ENCODE measurements around the gene UBE2F. TPM values are rescaled to one million over a fixed set of nuclear protein-coding genes. Genes with fewer than 3 reads are reported as not detected.
A peak's percentile ranks its signal among the peaks of the same experiment; 100 is the strongest.

The UBE2F gene
- total RNA-seq, 1 experiment from 2014 or later, result 103 TPM

- no peak overlapping the region for H3K4me2 ChIP-seq
- intact Hi-C loops (cut with micrococcal nuclease; ENCODE audit: unreplicated experiment), result loop anchor here (5.0 kb wide), 1 partner anchor 53 kb away; no protein-coding TSS in a partner anchor
- no peak for DNase-seq
Observed at GRCh38 chr2:237920673-237921072, 46.1 kb upstream of the UBE2F start.

GRCh38 chr2:237921967-237922492 is 44.8 kb upstream of the UBE2F start:
- peaks cover 6% of the 10 kb centered on the region; the same call in 1 of the 2 replicates for H3F3A ChIP-seq (ENCODE audit: insufficient read depth, low read depth)
- no peaks in the 10 kb centered on the region for H4K20me1 ChIP-seq (ENCODE audit: insufficient read depth)
- no peaks in the 10 kb centered on the region for H3K27me3 ChIP-seq (ENCODE audit: insufficient read depth, low read depth)
- ChIA-PET POLR2A (ENCODE audit: unreplicated experiment) (interaction anchor here (1.2 kb wide), 1 partner anchor 107 kb away, joined by 6 read pairs; no protein-coding TSS in a partner anchor), CTCF (no interaction called here)
- no TSS peak for BruUV-seq (replicated peaks)
- no peak for DNase-seq
- H3K4me3 ChIP-seq, result no peak overlapping the region
- intact Hi-C loops (cut with micrococcal nuclease; ENCODE audit: unreplicated experiment), result loop anchor here (5.0 kb wide), 1 partner anchor 55 kb away; no protein-coding TSS in a partner anchor
- H3K4me1 ChIP-seq (replicated peaks; ENCODE audit: insufficient read depth), result peaks cover 11% of the 10 kb centered on the region; the same call in 1 of the 2 replicates
- H3K36me3 ChIP-seq (ENCODE audit: low read depth), result no peaks in the 10 kb centered on the region
- H3K9me2 ChIP-seq (ENCODE audit: insufficient read depth), result no peaks in the 10 kb centered on the region
- TF ChIP-seq EZH2 (IDR thresholded peaks at IDR 0.05; ENCODE audit: low read depth), result no peak
- no peak overlapping the region for H3K27ac ChIP-seq
- H3K79me2 ChIP-seq (ENCODE audit: low read depth), result no peaks in the 10 kb centered on the region
- H3K9me3 ChIP-seq (ENCODE audit: insufficient read depth, low read depth), result no peaks in the 10 kb centered on the region
- 0 out of 2 replicates have a peak overlapping the region, but pooled peaks have one; percentile 2 for H3K4me2 ChIP-seq
- H2AFZ ChIP-seq, result no peak overlapping the region

More at GRCh38 chr2:237920673-237921072, 46.1 kb upstream of the UBE2F start:
- no TSS peak for BruUV-seq (replicated peaks)
- peaks cover 7% of the 10 kb centered on the region; the same call in 1 of the 2 replicates for H3F3A ChIP-seq (ENCODE audit: insufficient read depth, low read depth)
- no peaks in the 10 kb centered on the region for H3K9me3 ChIP-seq (ENCODE audit: insufficient read depth, low read depth)
- H3K79me2 ChIP-seq (ENCODE audit: low read depth), result no peaks in the 10 kb centered on the region
- H3K27ac ChIP-seq, result no peak overlapping the region
- no peak for TF ChIP-seq CTCF (conservative IDR thresholded peaks at IDR 0.05)
- no peak for TF ChIP-seq EZH2 (IDR thresholded peaks at IDR 0.05; ENCODE audit: low read depth)
- no peaks in the 10 kb centered on the region for H3K9me2 ChIP-seq (ENCODE audit: insufficient read depth)
- no peaks in the 10 kb centered on the region for H4K20me1 ChIP-seq (ENCODE audit: insufficient read depth)
- H2AFZ ChIP-seq, result no peak overlapping the region
- ChIA-PET POLR2A (ENCODE audit: unreplicated experiment) (no interaction called here), CTCF (interaction anchor here (0.6 kb wide), 1 partner anchor 78 kb away, joined by 3 read pairs; no protein-coding TSS in a partner anchor)
- H3K4me1 ChIP-seq (replicated peaks; ENCODE audit: insufficient read depth), result peaks cover 11% of the 10 kb centered on the region; the same call in 1 of the 2 replicates
- no peaks in the 10 kb centered on the region for H3K36me3 ChIP-seq (ENCODE audit: low read depth)
- H3K27me3 ChIP-seq (ENCODE audit: insufficient read depth, low read depth), result no peaks in the 10 kb centered on the region
- no peak overlapping the region for H3K4me3 ChIP-seq

DNA sequence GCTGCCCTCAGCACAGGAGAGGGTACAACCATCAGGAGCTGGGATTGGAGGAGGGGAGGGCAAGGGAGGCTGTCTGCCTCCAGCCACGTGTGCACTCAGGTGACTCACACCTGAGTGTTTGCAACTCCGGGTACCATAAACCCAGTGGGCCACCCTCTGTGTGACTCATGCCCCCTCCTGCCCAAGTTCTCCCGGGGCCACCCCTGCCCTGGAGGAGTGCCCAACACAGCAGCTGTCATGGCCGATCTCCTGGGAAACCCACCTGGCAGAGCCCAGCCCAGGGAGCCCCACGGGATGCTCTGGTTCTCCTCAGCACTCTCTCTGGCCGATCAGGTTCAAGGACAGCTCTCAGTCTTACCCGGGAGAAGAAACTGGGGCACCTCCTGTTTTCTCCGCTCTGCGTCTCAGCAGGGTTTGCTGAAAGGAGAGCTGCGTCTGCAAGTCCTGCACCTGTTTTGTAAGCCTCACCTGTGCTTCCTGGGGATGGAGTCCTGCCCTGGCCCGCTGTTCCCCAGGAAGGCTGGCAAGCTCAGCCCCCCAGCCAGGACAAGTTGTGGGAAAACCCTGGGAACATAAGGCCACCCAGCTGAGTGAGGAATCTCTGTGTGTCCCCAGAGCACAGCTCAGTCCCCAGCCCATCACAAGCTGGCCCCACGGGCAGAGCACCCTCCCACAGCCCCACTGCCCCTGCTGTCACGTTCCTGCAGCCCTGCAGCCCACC is 44.0 kb upstream of the UBE2F start:
- H3F3A ChIP-seq (ENCODE audit: insufficient read depth, low read depth), result peaks cover 4% of the 10 kb centered on the region; the same call in 1 of the 2 replicates
- H3K4me3 ChIP-seq, result no peak overlapping the region
- no peaks in the 10 kb centered on the region for H4K20me1 ChIP-seq (ENCODE audit: insufficient read depth)
- H3K4me1 ChIP-seq (replicated peaks; ENCODE audit: insufficient read depth), result peaks cover 16% of the 10 kb centered on the region
- H3K9me2 ChIP-seq (ENCODE audit: insufficient read depth), result no peaks in the 10 kb centered on the region
- 0 out of 2 replicates have a peak overlapping the region, but pooled peaks have one; percentile 2 for H3K4me2 ChIP-seq
- no peaks in the 10 kb centered on the region for H3K9me3 ChIP-seq (ENCODE audit: insufficient read depth, low read depth)
- intact Hi-C loops (cut with micrococcal nuclease; ENCODE audit: unreplicated experiment), result loop anchor here (5.0 kb wide), 1 partner anchor 56 kb away; no protein-coding TSS in a partner anchor
- H3K79me2 ChIP-seq (ENCODE audit: low read depth), result no peaks in the 10 kb centered on the region
- ChIA-PET CTCF (interaction anchor here (0.6 kb wide), 1 partner anchor 186 kb away, joined by 16 read pairs; no protein-coding TSS in a partner anchor), POLR2A (ENCODE audit: unreplicated experiment) (interaction anchor here (1.2 kb wide), 1 partner anchor 106 kb away, joined by 6 read pairs; no protein-coding TSS in a partner anchor)
- no peaks in the 10 kb centered on the region for H3K36me3 ChIP-seq (ENCODE audit: low read depth)
- H3K27me3 ChIP-seq (ENCODE audit: insufficient read depth, low read depth), result no peaks in the 10 kb centered on the region
- peak; percentile 55 to 67 for DNase-seq
- H3K27ac ChIP-seq, result no peak overlapping the region
- no peak overlapping the region for H2AFZ ChIP-seq
- BruUV-seq (replicated peaks), result no TSS peak
- TF ChIP-seq CTCF (conservative IDR thresholded peaks at IDR 0.05) (no peak), EZH2 (IDR thresholded peaks at IDR 0.05; ENCODE audit: low read depth) (no peak)
